ENCODE measurements around the gene VMP1.

- TF ChIP-seq POLR2AphosphoS5 (IDR thresholded peaks at IDR 0.05; ENCODE audit: low read depth, low read length) (no peak), ZNF674 (CRISPR knock-in tag; IDR thresholded peaks at IDR 0.05; ENCODE audit: low read depth) (no peak), NR2F2 (IDR thresholded peaks at IDR 0.05; ENCODE audit: borderline replicate concordance, low read depth) (no peak), TAF1 (CRISPR knock-in tag; IDR thresholded peaks at IDR 0.05) (no peak), SALL1 (CRISPR knock-in tag; IDR thresholded peaks at IDR 0.05) (no peak), POLR2A (IDR thresholded peaks at IDR 0.05; ENCODE audit: insufficient read depth in 1 of 2, low read depth in 2 of 2, low read length in 2 of 2) (no peak)
These were observed 52.7 kb downstream of the VMP1 start for GRCh38 chr17:59760160-59760559.
